DND-41 (cell line): Measurements from ENCODE around the gene RBMS3.

ENCODE experiments used
- EZH2 ChIP-seq: IDR thresholded peaks from 3 replicates; pipeline ENCODE4 v1.6.1; 2012; ENCODE audit warnings: borderline replicate concordance, low read depth, mild to moderate bottlenecking, moderate library complexity, low read length, inconsistent platforms; ENCODE audit not compliant: severe bottlenecking
- TF ChIP-seq, protein P1 (sequence below): IDR thresholded peaks from 2 replicates; pipeline ENCODE4 v1.5.1; 2012; ENCODE audit warnings: borderline replicate concordance, low read length, moderate library complexity, mild to moderate bottlenecking; ENCODE audit not compliant: poor library complexity, severe bottlenecking; ENCODE audit errors: extremely low read depth

DNA sequence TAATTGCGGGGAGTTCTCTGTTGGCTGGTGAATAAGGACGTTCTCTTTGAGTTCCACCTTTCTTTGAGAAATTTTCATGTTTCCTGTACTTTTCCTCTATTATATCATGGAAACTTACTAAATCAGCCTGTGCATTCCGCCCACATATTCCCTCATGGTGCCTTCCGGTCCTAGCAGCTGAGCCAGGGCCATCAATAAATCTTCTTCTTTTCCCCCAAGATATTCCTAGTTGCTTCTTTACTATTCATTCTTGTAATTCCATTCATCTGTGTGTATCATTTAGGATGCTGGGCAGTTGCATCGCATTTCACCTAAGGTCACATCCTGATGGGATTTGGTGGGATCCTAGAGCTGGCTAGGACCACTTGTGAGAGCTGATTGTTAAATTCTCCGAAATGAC, 139.2 kb downstream of the RBMS3 start:
- TF ChIP-seq, protein P1, sequence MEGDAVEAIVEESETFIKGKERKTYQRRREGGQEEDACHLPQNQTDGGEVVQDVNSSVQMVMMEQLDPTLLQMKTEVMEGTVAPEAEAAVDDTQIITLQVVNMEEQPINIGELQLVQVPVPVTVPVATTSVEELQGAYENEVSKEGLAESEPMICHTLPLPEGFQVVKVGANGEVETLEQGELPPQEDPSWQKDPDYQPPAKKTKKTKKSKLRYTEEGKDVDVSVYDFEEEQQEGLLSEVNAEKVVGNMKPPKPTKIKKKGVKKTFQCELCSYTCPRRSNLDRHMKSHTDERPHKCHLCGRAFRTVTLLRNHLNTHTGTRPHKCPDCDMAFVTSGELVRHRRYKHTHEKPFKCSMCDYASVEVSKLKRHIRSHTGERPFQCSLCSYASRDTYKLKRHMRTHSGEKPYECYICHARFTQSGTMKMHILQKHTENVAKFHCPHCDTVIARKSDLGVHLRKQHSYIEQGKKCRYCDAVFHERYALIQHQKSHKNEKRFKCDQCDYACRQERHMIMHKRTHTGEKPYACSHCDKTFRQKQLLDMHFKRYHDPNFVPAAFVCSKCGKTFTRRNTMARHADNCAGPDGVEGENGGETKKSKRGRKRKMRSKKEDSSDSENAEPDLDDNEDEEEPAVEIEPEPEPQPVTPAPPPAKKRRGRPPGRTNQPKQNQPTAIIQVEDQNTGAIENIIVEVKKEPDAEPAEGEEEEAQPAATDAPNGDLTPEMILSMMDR = no peak
- TF ChIP-seq EZH2 = no peak
